Tibial nerve (tissue), 4 donors: Measurements from ENCODE around the gene AZIN2. TPM values are rescaled to one million over a fixed set of nuclear protein-coding genes. Genes with fewer than 3 reads are reported as not detected.

Experiments
- DNase-seq, 2 donors: peaks; one replicate each; pipeline ENCODE4 v3.0.0-alpha.2; 2019; ENCODE audit warnings: low spot score in 2 of 2
- H3K27ac ChIP-seq, 4 donors: fragments of 200-600 bp; sonication (generic) in 3 of 4; one replicate each; pipeline ENCODE4 v1.5.1; 2017 to 2019; ENCODE audit warnings: mild to moderate bottlenecking in 1 of 4
- H3K27me3 ChIP-seq, 2 donors: fragments of 200-600 bp; sonication (generic) in 1 of 2; one replicate each; pipeline versions ENCODE4 v1.5.1 to v1.6.0; 2017 to 2019
- H3K36me3 ChIP-seq, 3 donors: fragments of 200-600 bp; sonication (generic); one replicate each; pipeline ENCODE4 v1.5.1; 2018 to 2019
- H3K4me1 ChIP-seq, 4 donors: fragments of 200-600 bp; sonication (generic) in 3 of 4; one replicate each; pipeline ENCODE4 v1.5.1; 2017 to 2019
- H3K4me3 ChIP-seq, 4 donors: fragments of 200-600 bp; sonication (generic) in 3 of 4; one replicate each; pipeline ENCODE4 v1.5.1; 2017 to 2019; ENCODE audit warnings: mild to moderate bottlenecking in 1 of 4, moderate library complexity in 1 of 4
- H3K9me3 ChIP-seq, 4 donors: fragments of 200-600 bp; sonication (generic) in 3 of 4; one replicate each; pipeline ENCODE4 v1.5.1; 2017 to 2019
- CTCF ChIP-seq, 5 experiments: fragments of 200-600 bp in 3 of 5; fragments of 450-650 bp in 2 of 5; sonication (generic) in 3 of 5; IDR thresholded peaks; one replicate each; pipeline ENCODE4 v1.5.1; 2016 to 2019; ENCODE audit warnings: antibody characterized with exemption in 5 of 5, mild to moderate bottlenecking in 3 of 5, moderate library complexity in 2 of 5
- EP300 ChIP-seq, 2 donors: sonication (generic); formaldehyde crosslinking; IDR thresholded peaks; one replicate each; pipeline ENCODE4 v1.6.1; 2017; ENCODE audit warnings: antibody characterized with exemption in 2 of 2, mild to moderate bottlenecking in 1 of 2
- POLR2A ChIP-seq, 2 donors: fragments of 450-650 bp; IDR thresholded peaks; one replicate each; pipeline ENCODE4 v1.6.1; 2017; ENCODE audit warnings: antibody characterized with exemption in 2 of 2, mild to moderate bottlenecking in 2 of 2, moderate library complexity in 2 of 2
- WGBS, 2 donors: methylation state at CpG; one replicate each; pipeline ENCODE4 v1.1.5; 2018; 5-methylcytosine and 5-hydroxymethylcytosine counted together
- total RNA-seq, 4 donors: library from RNA; depleted of rRNA; stranded (reverse); fragments of >200 nt; gene quantifications; one replicate each; pipeline ENCODE4 v1.1.0, GENCODE V29; 2016

Gene AZIN2
- total RNA-seq, 4 donors from 2014 or later, result 3.3 to 8.6 (median 6.3) TPM

GRCh38 chr1:33161061-33161681, 80.2 kb downstream of the AZIN2 start:
- Histone ChIP-seq H3K4me1 (peaks cover 0 to 38% (median 17%) of the 10 kb centered on the region in 4 donors), H3K27me3 (no peaks in the 10 kb centered on the region), H3K36me3 (peaks cover 6 to 41% (median 7%) of the 10 kb centered on the region in 3 donors), H3K27ac (peak overlapping the region; percentile 31 to 79 (median 45)), H3K9me3 (no peaks in the 10 kb centered on the region), H3K4me3 (peak overlapping the region in 1 of 4 donors; percentile 11)
- 9 to 12% methylated on average over 16 to 24 of the region's 25 CpGs for WGBS, 2 donors
- no peak for TF ChIP-seq CTCF (IDR thresholded peaks at IDR 0.05)
- peak in 1 of 2 donors; percentile 29 for TF ChIP-seq EP300 (IDR thresholded peaks at IDR 0.05)
- no peak for TF ChIP-seq POLR2A (IDR thresholded peaks at IDR 0.05)
- DNase-seq, result peak in 1 of 2 donors; percentile 27

GRCh38 chr1:33162141-33162540, 81.2 kb downstream of the AZIN2 start:
- Histone ChIP-seq H3K27me3 (no peaks in the 10 kb centered on the region), H3K4me1 (peaks cover 0 to 33% (median 15%) of the 10 kb centered on the region in 4 donors), H3K4me3 (no peak overlapping the region), H3K27ac (no peak overlapping the region), H3K36me3 (peaks cover 6 to 41% (median 7%) of the 10 kb centered on the region in 3 donors), H3K9me3 (no peaks in the 10 kb centered on the region)
- TF ChIP-seq CTCF (IDR thresholded peaks at IDR 0.05) (no peak), EP300 (IDR thresholded peaks at IDR 0.05) (no peak), POLR2A (IDR thresholded peaks at IDR 0.05) (no peak)
- 90 to 93% methylated on average over 2 of the region's 2 CpGs for WGBS, 2 donors
- DNase-seq, result no peak

- Histone ChIP-seq H3K9me3 (no peaks in the 10 kb centered on the region), H3K4me3 (no peak overlapping the region), H3K36me3 (peaks cover 0 to 40% (median 6%) of the 10 kb centered on the region in 3 donors), H3K27ac (peak overlapping the region in 2 of 4 donors; percentile 18 to 64), H3K27me3 (no peaks in the 10 kb centered on the region), H3K4me1 (peaks cover 0 to 33% (median 15%) of the 10 kb centered on the region in 4 donors)
- WGBS, 2 donors, result 23 to 40% methylated on average over 12 to 14 of the region's 14 CpGs
- TF ChIP-seq CTCF (IDR thresholded peaks at IDR 0.05) (no peak), POLR2A (IDR thresholded peaks at IDR 0.05) (no peak), EP300 (IDR thresholded peaks at IDR 0.05) (no peak)
- no peak for DNase-seq
These were observed 82.9 kb downstream of the AZIN2 start for GRCh38 chr1:33163621-33164519.

- WGBS, 2 donors, result 84 to 88% methylated on average over 21 of the region's 21 CpGs
- H3K36me3 ChIP-seq, result peaks cover 0 to 33% (median 0%) of the 10 kb centered on the region in 3 donors
- no peaks in the 10 kb centered on the region for H3K9me3 ChIP-seq
- H3K4me3 ChIP-seq, result no peak overlapping the region
- peaks cover 0 to 38% (median 15%) of the 10 kb centered on the region in 4 donors for H3K4me1 ChIP-seq
- H3K27ac ChIP-seq, result no peak overlapping the region
- DNase-seq, result no peak
- no peaks in the 10 kb centered on the region for H3K27me3 ChIP-seq
- no peak for TF ChIP-seq POLR2A (IDR thresholded peaks at IDR 0.05)
These were observed 84.3 kb downstream of the AZIN2 start for GRCh38 chr1:33165209-33165608.

- WGBS, 2 donors, result 92% methylated on average over 6 of the region's 6 CpGs
- peaks cover 0 to 33% (median 14%) of the 10 kb centered on the region in 4 donors for H3K4me1 ChIP-seq
These were observed 84.9 kb downstream of the AZIN2 start for GRCh38 chr1:33165809-33166208.

More at GRCh38 chr1:33165809-33166208, 84.9 kb downstream of the AZIN2 start:
- Histone ChIP-seq H3K4me3 (no peak overlapping the region), H3K27ac (no peak overlapping the region), H3K27me3 (no peaks in the 10 kb centered on the region), H3K9me3 (no peaks in the 10 kb centered on the region), H3K36me3 (peaks cover 0 to 36% (median 0%) of the 10 kb centered on the region in 3 donors)
- no peak for DNase-seq
- TF ChIP-seq POLR2A (IDR thresholded peaks at IDR 0.05) (no peak), EP300 (IDR thresholded peaks at IDR 0.05) (no peak), CTCF (IDR thresholded peaks at IDR 0.05) (no peak)
